Muscle layer of duodenum (tissue), 2 donors: ENCODE data around the gene ABCG2.

ENCODE experiments used
- H3K27ac ChIP-seq: one replicate; pipeline ENCODE4 v1.7.0; 2013; ENCODE audit warnings: mild to moderate bottlenecking, low read length
- H3K27me3 ChIP-seq: one replicate; pipeline ENCODE4 v1.7.0; 2013; ENCODE audit warnings: low read depth, mild to moderate bottlenecking, control low read depth, low read length
- H3K36me3 ChIP-seq, 2 donors: one replicate each; pipeline ENCODE4 v1.7.0; 2013; ENCODE audit warnings: low read length in 2 of 2, control low read depth in 1 of 2, mild to moderate bottlenecking in 1 of 2; ENCODE audit not compliant: insufficient read depth in 2 of 2, control insufficient read depth in 1 of 2
- H3K4me1 ChIP-seq, 2 donors: one replicate each; pipeline ENCODE4 v1.7.0; 2013; ENCODE audit warnings: low read length in 2 of 2, mild to moderate bottlenecking in 2 of 2, control low read depth in 1 of 2, moderate library complexity in 1 of 2; ENCODE audit not compliant: insufficient read depth in 2 of 2, control insufficient read depth in 1 of 2
- H3K4me3 ChIP-seq, 2 donors: one replicate each; pipeline ENCODE4 v1.7.0; 2013; ENCODE audit warnings: low read length in 2 of 2, low read depth in 1 of 2, mild to moderate bottlenecking in 1 of 2
- H3K9me3 ChIP-seq, 2 donors: one replicate each; pipeline ENCODE4 v1.7.0; 2013; ENCODE audit warnings: low read length in 2 of 2, control low read depth in 1 of 2, mild to moderate bottlenecking in 1 of 2; ENCODE audit not compliant: control insufficient read depth in 1 of 2
- donor health status: healthy.

Gene ABCG2

DNA sequence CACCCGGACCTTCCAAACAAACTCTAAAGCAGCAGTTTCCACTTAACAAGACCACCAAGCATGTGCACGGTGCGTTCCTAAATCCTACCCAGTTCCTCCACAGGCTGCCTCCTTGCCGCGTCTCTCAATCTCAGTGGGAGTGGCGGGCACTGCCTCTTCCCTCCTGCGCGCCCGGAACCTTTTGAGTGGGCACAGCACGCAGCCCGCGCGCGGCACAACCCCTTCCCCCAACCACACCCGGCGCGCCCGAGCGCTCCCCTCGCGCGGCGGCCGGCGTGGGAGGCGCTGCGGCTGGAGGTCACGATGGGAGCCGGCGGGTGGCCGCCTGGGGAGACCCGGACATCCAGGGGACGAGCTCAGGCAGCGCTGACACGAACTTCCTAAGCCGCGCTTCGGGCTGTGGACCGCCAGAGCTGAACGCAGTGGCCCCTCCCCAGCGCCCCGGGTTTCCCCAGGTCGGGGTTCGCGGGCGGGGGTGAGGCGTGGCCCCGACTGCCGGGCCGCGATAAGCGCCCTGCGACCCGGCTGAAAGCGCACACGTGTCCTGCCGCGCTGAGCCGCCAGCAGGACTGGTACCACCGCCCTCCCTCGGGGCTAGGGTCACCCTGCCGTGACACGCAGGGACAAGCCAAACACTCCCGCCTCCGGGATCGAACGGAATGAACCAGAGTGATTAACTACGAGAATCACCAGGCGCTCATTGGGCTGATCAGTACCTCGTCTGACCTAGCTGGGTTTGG is at the start of gene ABCG2:
ABCG2 (minus strand) TSS at position 151 of the 740 bp plus-strand sequence. CDS start 18,644 bp downstream, outside the sequence.
- Histone ChIP-seq H3K4me3 (peak within 1 kb of the TSS; percentile 72 to 85), H3K27me3 (peaks cover 6% of the 10 kb centered on the region), H3K9me3 (no peaks in the 10 kb centered on the region), H3K27ac (no peak within 1 kb of the TSS), H3K36me3 (no peaks in the 10 kb centered on the region), H3K4me1 (peaks cover 0 to 4% of the 10 kb centered on the region in 2 donors)

DNA sequence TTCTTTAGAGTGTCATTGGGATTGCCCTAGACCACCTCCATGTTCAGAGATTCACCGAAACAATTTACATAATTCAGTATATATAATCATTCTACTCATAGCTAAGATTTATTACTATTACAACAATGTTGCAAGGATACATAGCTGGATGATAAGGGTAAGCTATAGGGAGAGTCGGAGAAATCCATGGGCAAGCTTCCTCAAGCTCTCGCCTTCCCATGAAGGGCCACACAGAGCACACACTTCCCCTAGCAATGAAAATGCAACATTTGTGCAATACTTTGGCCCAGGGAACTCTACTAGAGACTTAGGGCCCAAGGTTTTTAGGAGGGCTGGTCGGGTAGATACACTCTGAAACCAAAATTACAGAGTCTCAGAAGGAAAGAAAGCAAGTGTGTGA is 49.7 kb upstream of the ABCG2 start:
- H3K4me3 ChIP-seq, result no peak overlapping the region
- no peaks in the 10 kb centered on the region for H3K9me3 ChIP-seq
- H3K4me1 ChIP-seq, result no peaks in the 10 kb centered on the region
- H3K27ac ChIP-seq, result no peak overlapping the region
- H3K36me3 ChIP-seq, result no peaks in the 10 kb centered on the region
- no peaks in the 10 kb centered on the region for H3K27me3 ChIP-seq

DNA sequence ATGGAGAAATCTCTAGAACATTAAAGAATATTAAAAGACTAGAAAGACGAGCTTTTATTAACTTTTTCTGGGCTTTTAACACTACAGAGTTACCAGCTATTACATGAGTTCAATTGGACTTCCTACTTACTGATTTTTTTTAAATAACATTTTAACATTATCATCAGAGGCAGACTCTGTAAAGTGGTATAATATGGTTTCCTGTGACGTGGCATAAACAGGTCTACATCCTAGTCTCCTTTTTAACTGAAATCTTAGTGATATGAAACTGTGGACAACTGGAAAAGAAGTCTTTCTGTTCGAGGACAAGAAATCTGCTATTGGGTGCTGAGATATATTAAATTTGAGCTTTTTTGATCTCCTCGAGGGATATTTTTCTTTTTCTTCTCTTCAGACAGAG is 48.7 kb upstream of the ABCG2 start:
- no peaks in the 10 kb centered on the region for H3K27me3 ChIP-seq
- no peaks in the 10 kb centered on the region for H3K4me1 ChIP-seq
- no peak overlapping the region for H3K27ac ChIP-seq
- no peak overlapping the region for H3K4me3 ChIP-seq
- H3K9me3 ChIP-seq, result no peaks in the 10 kb centered on the region
- no peaks in the 10 kb centered on the region for H3K36me3 ChIP-seq

DNA sequence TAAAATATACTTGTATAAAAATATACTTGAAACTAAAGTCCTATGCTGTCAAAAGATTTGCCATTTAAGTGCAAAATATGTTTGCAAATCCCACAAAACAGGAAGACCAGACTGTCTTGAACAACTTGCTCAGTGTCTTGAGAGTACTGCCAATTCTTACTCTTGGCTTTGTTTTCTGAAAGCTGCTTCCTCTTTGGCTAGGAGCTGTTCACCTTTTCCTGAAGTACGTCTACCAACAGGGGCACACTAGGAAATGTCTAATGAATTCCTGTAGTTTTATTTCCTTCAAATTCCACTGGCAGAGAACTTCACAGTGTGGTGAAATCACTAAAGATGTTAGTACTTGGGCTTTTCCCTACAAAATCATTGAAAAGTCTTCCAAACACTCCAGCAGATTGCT is 46.4 kb upstream of the ABCG2 start:
- Histone ChIP-seq H3K27ac (no peak overlapping the region), H3K4me3 (no peak overlapping the region), H3K9me3 (no peaks in the 10 kb centered on the region), H3K4me1 (no peaks in the 10 kb centered on the region), H3K36me3 (no peaks in the 10 kb centered on the region), H3K27me3 (no peaks in the 10 kb centered on the region)

DNA sequence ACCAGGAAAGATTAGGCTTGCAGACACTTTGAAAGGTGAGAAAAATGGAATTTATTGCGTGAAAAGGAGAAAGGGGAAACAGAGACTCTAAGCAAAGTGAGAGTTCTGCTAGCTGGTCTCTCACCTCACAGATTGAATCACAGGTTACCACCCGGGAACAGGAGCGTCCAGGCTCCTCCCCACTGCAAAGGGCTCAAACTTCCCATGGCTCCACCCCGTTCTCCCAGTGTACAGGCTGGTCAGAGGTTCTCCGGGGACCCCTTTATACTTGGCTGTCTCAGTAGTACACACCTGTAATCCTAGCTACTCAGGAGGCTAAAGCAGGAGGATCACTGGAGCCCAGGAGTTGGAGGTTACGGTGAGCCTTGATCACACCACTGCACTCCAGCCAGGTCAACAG is 44.0 kb upstream of the ABCG2 start:
- Histone ChIP-seq H3K4me1 (no peaks in the 10 kb centered on the region), H3K27ac (no peak overlapping the region), H3K27me3 (no peaks in the 10 kb centered on the region), H3K4me3 (no peak overlapping the region), H3K36me3 (no peaks in the 10 kb centered on the region), H3K9me3 (no peaks in the 10 kb centered on the region)

DNA sequence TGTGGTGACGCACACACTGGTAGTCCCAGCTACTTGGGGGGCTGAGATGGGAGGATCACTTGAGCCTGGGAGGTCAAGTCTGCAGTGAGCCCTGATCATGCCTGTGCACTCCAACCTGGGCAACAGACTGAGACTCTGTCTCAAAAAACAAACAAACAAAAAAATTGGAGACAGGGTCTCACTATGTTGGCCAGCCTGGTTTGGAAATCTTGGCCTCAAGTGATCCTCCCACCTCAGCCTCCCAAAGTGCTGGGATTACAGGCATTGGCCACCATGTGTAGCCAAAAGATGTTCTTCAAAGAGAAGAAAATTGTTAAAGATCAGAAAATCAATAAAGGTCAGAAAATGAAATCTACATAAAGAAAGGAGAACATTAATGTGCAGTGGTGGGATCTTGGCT is 41.7 kb upstream of the ABCG2 start:
- no peaks in the 10 kb centered on the region for H3K9me3 ChIP-seq
- no peaks in the 10 kb centered on the region for H3K4me1 ChIP-seq
- H3K36me3 ChIP-seq, result no peaks in the 10 kb centered on the region
- H3K27ac ChIP-seq, result no peak overlapping the region
- H3K27me3 ChIP-seq, result no peaks in the 10 kb centered on the region
- no peak overlapping the region for H3K4me3 ChIP-seq

DNA sequence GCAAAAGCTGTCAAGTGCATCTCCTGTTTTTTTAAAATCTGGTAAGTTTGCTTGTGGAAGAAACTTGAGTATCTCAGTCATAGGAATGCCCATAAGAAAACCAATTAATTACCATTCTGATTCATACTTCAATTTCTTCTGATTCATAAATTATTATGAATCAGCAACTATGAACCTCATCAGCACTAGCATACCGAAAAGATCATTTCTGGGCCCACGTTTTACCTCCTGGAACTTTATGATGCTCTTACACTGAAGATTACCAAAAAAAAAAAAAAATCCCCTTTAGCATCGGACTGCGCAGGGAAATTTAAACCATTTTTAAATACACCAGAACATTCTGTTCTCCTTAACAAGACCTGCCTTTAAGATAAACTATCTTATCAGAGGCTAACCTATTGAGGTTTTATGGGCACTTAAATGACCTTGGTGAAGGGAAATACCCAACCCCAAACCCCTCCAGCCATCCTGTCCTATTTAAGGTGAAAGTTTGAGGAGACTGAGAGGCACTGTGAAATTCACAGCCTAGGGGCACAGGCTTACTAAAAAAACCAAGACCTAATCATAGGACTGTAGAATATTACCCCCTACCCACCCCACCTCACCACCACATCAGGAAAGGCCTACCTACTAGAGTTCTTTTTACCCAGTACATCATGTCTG is 38.2 kb upstream of the ABCG2 start:
- Histone ChIP-seq H3K36me3 (no peaks in the 10 kb centered on the region), H3K27ac (no peak overlapping the region), H3K4me3 (no peak overlapping the region), H3K9me3 (no peaks in the 10 kb centered on the region), H3K27me3 (no peaks in the 10 kb centered on the region), H3K4me1 (no peaks in the 10 kb centered on the region)

DNA sequence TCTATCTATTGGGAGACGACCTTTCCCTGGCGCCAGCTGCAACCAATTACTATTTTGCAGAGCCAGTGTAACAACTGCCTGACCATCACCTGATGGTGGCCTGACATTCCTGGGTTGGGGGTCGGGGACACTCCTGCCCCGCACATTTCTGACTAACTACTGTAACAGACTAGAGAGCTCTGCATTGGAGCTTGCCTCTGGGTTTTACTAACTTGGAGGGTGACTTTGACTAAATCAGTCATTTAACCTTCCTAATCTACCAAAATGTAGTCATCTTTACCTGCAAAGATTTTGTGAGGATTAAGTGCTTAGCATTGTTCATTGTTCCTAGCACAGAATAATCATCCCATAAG is 37.5 kb upstream of the ABCG2 start:
- H3K9me3 ChIP-seq, result no peaks in the 10 kb centered on the region
- no peaks in the 10 kb centered on the region for H3K36me3 ChIP-seq
- no peak overlapping the region for H3K27ac ChIP-seq
- H3K27me3 ChIP-seq, result no peaks in the 10 kb centered on the region
- no peak overlapping the region for H3K4me3 ChIP-seq
- no peaks in the 10 kb centered on the region for H3K4me1 ChIP-seq

DNA sequence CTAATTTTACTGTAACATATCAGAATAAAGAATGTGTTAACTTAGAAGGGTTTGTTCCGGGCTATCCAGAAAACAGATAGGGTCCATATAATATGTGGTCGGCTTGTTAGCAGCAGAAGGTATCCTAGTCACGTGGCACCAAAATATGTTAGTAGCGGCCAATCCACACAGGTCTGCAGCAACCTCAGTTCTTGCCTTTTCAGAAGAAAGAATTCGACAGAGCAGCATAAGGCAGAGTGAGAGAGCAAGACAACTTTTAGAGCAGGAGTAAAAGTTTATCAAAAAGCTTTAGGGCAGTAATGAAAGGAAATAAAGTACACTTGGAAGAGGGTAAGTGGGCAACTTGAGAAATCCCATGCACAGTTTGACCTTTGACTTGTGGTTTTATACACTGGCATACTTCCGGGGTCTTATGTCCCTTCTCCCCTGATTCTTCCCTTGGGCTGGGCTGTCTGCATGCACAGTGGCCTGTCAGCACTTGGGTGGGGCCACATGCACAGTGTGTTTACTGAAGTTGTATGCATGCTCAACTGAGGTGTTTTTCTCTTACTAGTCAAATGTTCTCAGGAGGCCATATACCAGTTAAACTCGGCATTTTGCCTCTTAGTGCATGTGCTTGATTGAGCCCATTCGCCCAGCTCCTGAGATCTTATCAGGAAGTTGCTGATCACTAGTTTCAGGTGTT is 37.0 kb upstream of the ABCG2 start:
- H3K4me1 ChIP-seq, result no peaks in the 10 kb centered on the region

DNA sequence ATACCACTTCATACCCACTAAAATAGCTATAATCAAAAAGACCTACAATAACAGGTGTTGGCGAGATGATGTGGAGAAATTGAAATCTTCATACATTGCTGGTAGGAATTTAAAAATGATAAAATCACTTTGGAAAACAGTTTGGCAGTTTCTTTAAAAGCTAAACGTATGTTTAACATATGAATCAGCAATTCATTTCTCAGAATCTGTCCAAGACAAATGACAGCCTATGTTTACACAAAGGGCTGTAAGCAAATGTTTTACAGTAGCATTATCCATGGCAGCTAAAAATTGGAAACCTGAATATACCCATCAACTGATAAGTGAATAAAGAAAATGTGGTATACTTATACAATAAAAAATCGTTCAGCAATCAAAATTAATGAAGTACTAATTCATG is 33.0 kb upstream of the ABCG2 start:
- H3K27me3 ChIP-seq, result no peaks in the 10 kb centered on the region
- H3K9me3 ChIP-seq, result no peaks in the 10 kb centered on the region
- no peak overlapping the region for H3K4me3 ChIP-seq
- no peaks in the 10 kb centered on the region for H3K36me3 ChIP-seq
- no peaks in the 10 kb centered on the region for H3K4me1 ChIP-seq
- no peak overlapping the region for H3K27ac ChIP-seq

More for the DNA sequence above, 37.0 kb upstream of the ABCG2 start:
- Histone ChIP-seq H3K9me3 (no peaks in the 10 kb centered on the region), H3K27ac (no peak overlapping the region), H3K4me3 (no peak overlapping the region), H3K36me3 (no peaks in the 10 kb centered on the region), H3K27me3 (no peaks in the 10 kb centered on the region)

DNA sequence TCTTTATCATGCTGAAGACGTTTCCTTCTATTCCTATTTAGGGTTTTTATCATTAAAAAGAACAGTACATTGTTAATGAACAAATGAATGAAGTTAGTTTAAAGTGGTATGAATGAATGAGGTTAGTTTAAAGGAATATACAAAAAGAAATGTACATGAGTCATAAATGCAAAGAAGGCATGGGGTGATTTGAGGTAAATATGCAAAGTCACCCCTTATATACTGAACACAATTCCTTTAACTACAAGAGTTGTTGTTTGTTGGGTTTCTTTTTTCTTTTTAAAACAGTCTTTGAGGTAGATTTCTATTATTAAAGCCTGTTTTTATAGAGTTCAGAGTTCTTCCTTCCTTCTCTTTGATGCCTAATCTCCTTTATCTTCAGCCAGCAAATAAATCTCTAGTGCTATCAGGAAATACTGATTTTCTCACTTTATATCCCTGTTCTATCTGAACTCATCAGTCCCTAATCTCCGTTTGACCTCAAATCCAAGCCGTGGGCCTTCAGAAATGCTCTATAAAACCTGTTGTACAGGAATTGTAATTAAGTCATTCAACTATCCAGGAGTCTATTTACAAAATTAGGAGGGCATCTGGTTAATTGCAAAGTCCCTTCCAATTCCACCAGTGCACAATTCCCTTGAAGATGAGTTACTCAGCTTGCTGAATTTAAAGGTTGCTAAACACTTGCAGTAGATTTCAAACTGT is 31.6 kb upstream of the ABCG2 start:
- H3K27me3 ChIP-seq, result no peaks in the 10 kb centered on the region
- H3K36me3 ChIP-seq, result no peaks in the 10 kb centered on the region
- H3K4me1 ChIP-seq, result no peaks in the 10 kb centered on the region
- no peaks in the 10 kb centered on the region for H3K9me3 ChIP-seq
- no peak overlapping the region for H3K27ac ChIP-seq
- no peak overlapping the region for H3K4me3 ChIP-seq
